Neural cell (in vitro differentiated cells): ENCODE results near the gene CDKAL1.

Source experiments
- MXI1 ChIP-seq: fragments of 450-650 bp; conservative IDR thresholded peaks from 2 replicates; pipeline ENCODE4 v1.6.1; 2014; ENCODE audit warnings: antibody characterized with exemption, mild to moderate bottlenecking; ENCODE audit not compliant: poor library complexity, severe bottlenecking
- POLR2AphosphoS5 ChIP-seq: IDR thresholded peaks from 2 replicates; pipeline ENCODE4 v1.6.1; 2012
- RAD21 ChIP-seq: fragments of 450-650 bp; conservative IDR thresholded peaks from 2 replicates; pipeline ENCODE4 v1.6.1; 2014; ENCODE audit warnings: antibody characterized with exemption, mild to moderate bottlenecking, moderate library complexity
- SMC3 ChIP-seq: fragments of 450-650 bp; conservative IDR thresholded peaks from 2 replicates; pipeline ENCODE4 v1.6.1; 2014; ENCODE audit warnings: antibody characterized with exemption, mild to moderate bottlenecking, moderate library complexity; ENCODE audit not compliant: poor library complexity
- TAF1 ChIP-seq: IDR thresholded peaks from 2 replicates; pipeline ENCODE4 v1.6.1; 2012; ENCODE audit warnings: low read depth
- TF ChIP-seq, protein P1 (sequence below): fragments of 450-650 bp; IDR thresholded peaks from 2 replicates; pipeline ENCODE4 v1.5.1; 2014; ENCODE audit warnings: antibody characterized with exemption, mild to moderate bottlenecking, moderate library complexity; ENCODE audit not compliant: poor library complexity, severe bottlenecking

- no peak for TF ChIP-seq MXI1
- TF ChIP-seq, protein P1, sequence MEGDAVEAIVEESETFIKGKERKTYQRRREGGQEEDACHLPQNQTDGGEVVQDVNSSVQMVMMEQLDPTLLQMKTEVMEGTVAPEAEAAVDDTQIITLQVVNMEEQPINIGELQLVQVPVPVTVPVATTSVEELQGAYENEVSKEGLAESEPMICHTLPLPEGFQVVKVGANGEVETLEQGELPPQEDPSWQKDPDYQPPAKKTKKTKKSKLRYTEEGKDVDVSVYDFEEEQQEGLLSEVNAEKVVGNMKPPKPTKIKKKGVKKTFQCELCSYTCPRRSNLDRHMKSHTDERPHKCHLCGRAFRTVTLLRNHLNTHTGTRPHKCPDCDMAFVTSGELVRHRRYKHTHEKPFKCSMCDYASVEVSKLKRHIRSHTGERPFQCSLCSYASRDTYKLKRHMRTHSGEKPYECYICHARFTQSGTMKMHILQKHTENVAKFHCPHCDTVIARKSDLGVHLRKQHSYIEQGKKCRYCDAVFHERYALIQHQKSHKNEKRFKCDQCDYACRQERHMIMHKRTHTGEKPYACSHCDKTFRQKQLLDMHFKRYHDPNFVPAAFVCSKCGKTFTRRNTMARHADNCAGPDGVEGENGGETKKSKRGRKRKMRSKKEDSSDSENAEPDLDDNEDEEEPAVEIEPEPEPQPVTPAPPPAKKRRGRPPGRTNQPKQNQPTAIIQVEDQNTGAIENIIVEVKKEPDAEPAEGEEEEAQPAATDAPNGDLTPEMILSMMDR = peak; percentile 77
- TF ChIP-seq SMC3 = peak; percentile 82
- peak; percentile 82 for TF ChIP-seq RAD21
- no peak for TF ChIP-seq POLR2AphosphoS5
- TF ChIP-seq TAF1 = no peak
Observed at GRCh38 chr6:20875369-20875963, 341.2 kb downstream of the CDKAL1 start.
